Measurements from ENCODE around the gene RAP1GAP.

DNA sequence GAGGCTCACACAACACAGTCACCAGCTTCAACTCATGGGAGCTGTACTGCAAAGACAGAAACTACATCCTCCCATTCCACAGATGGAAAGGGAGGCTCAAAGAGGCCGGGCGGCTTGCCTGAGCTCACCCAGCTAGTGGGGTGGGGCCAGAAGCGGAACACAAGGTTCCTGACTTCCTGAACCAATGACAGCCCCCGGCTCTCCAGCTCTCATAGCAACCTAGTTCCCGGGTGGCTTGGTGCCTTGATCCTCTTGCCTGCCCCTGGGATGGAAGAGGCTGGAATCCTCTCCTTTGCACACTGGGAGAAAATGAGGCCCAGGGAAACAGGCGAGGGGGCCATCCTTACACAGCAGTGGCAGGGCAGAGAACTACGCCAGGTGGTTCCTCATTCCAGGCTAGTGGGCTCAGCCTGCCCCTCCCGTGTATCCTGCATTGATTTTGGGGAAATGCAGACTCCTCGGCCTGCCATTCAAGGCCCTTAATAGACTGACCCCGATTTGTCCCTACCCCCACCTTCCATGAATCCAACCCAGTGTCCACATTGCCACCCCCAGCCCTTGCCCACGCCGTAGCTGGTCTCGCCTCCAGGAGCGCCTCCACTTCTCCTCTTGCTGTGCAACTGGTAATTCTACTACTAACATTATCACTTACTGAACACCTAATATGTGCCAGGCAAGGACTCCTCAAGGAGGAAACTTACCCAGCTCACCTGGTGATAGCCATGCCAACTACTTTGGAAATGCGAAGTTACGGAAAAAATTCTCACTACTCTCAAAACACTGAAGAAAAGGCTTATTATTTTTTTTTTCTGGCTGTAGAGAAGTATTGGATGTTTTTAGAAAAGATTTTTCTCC is 5.0 kb downstream of the RAP1GAP start:
- TF ChIP-seq, protein P1, sequence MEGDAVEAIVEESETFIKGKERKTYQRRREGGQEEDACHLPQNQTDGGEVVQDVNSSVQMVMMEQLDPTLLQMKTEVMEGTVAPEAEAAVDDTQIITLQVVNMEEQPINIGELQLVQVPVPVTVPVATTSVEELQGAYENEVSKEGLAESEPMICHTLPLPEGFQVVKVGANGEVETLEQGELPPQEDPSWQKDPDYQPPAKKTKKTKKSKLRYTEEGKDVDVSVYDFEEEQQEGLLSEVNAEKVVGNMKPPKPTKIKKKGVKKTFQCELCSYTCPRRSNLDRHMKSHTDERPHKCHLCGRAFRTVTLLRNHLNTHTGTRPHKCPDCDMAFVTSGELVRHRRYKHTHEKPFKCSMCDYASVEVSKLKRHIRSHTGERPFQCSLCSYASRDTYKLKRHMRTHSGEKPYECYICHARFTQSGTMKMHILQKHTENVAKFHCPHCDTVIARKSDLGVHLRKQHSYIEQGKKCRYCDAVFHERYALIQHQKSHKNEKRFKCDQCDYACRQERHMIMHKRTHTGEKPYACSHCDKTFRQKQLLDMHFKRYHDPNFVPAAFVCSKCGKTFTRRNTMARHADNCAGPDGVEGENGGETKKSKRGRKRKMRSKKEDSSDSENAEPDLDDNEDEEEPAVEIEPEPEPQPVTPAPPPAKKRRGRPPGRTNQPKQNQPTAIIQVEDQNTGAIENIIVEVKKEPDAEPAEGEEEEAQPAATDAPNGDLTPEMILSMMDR (IDR thresholded peaks at IDR 0.05) = no peak
- TF ChIP-seq POLR2A (IDR thresholded peaks at IDR 0.05; ENCODE audit: low read depth) = no peak

Measured in esophagus muscularis mucosa (tissue), 3 donors.